Fibroblast of pulmonary artery (primary cell): ENCODE data around the gene MAN2A2.

Experiments used
- DNase-seq: peaks from one replicate; pipeline ENCODE4 v3.0.0-alpha.2; 2010; ENCODE audit warnings: low read depth
- H3K4me3 ChIP-seq: replicated peaks from 2 replicates; pipeline ENCODE4 v1.5.1; 2011; ENCODE audit warnings: low read depth, mild to moderate bottlenecking, control low read depth, low read length, moderate library complexity
- CTCF ChIP-seq: IDR thresholded peaks from 2 replicates; pipeline ENCODE4 v1.5.1; 2011; ENCODE audit warnings: mild to moderate bottlenecking, control low read depth, low read length, inconsistent platforms; ENCODE audit errors: missing control alignments

The MAN2A2 gene

GRCh38 chr15:90931828-90932659 is 28.9 kb downstream of the MAN2A2 start, which contains the start of gene HDDC3:
Gene HDDC3, minus strand, starts transcription at chr15:90932549. Its CDS starts 9 bp downstream, at chr15:90932540.
- peak within 1 kb of the TSS; percentile 64 for H3K4me3 ChIP-seq
- TF ChIP-seq CTCF = peak; percentile 75
- peak; percentile 83 for DNase-seq

GRCh38 chr15:90932660-90932991 is 29.5 kb downstream of the MAN2A2 start:
- H3K4me3 ChIP-seq = peak overlapping the region; percentile 64
- no peak for TF ChIP-seq CTCF
- no peak for DNase-seq

GRCh38 chr15:90933301-90933700 is 30.2 kb downstream of the MAN2A2 start:
- no peak overlapping the region for H3K4me3 ChIP-seq
- no peak for TF ChIP-seq CTCF
- DNase-seq = no peak

GRCh38 chr15:90934256-90934948 is 31.3 kb downstream of the MAN2A2 start:
- DNase-seq = peak; percentile 83
- peak overlapping the region; percentile 79 for H3K4me3 ChIP-seq
- peak; percentile 91 for TF ChIP-seq CTCF

- DNase-seq = peak; percentile 79
- peak within 1 kb of the TSS; percentile 79 for H3K4me3 ChIP-seq
- no peak for TF ChIP-seq CTCF
These were observed 32.0 kb downstream of the MAN2A2 start, which contains the start of gene UNC45A for GRCh38 chr15:90934949-90935751. Gene UNC45A, plus strand, starts transcription at chr15:90935285. Its CDS starts 40 bp downstream, at chr15:90935325.

- no peak overlapping the region for H3K4me3 ChIP-seq
- DNase-seq = no peak
- TF ChIP-seq CTCF = no peak
These were observed 33.7 kb downstream of the MAN2A2 start for GRCh38 chr15:90936823-90937222.
